ENCODE measurements around the gene MDFI.

MDFI gene

DNA sequence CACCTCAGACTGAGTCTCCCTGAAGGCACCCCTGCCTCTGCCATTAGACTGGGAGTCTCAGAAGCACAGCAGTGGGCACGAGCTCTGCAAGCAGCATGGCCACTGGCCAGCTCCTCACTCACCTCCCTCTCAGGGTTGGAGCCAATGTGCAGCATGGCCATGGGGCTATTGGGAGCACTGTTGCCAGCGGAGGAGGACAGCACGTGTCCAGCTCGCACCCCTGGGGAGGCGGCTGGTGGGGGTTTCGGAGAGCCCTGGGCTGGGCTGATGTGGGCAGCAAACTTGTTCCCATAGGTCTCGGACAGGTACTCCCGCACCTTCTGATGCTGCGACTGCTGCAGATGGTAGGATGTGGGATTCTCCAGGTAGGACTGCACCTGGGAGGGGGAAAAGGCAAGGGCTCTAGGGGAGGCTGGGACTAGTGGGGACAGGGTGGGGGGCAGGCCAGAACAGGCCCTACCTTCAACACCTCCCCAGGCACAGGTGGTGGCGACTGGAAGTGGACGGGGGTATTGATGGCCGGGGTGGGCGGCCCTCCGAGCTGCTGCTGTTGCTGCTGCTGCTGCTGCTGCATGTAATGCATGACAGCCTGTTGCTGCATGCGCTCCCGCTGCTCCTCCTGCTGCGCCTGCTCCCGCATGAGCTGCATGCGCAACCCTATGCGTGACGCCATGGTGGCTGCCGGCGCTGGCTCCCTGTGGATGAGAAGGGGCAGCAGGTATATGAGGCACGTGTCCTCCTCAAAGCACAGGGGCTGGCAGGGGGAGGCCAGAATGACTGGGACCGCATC lies 52.5 kb downstream of the MDFI start:
- no peak for DNase-seq

DNA sequence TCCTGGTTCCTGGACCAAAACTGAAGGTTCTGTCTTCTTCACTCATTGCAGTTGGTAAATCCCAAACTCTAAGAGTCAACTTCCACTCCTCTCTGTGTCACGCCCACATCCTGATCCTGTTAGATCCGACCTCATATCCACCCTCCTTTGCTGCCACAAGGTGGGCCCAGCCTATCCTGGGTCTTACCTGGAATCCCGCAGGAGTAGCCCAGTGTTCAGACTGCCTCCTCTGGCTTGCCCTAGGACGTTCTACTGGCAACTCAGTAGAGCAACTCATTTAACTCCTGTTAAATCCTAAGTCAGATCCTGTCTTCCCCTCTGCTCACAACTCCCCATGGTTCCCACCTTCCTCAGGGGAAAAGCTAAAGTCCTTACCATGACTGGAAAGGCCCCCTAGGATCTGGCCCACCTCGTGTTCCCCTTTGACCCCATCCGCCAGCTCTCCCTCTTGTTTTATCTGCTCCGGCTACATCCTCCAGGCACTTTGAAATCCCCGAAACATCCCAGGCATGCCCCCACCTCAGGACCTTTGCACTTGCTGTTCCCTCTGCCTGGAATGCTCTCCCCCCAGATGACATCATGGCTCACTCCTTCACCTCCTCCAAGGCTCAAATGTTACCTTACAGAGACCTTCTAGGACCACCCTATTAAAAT lies 53.3 kb downstream of the MDFI start:
- DNase-seq = no peak

DNA sequence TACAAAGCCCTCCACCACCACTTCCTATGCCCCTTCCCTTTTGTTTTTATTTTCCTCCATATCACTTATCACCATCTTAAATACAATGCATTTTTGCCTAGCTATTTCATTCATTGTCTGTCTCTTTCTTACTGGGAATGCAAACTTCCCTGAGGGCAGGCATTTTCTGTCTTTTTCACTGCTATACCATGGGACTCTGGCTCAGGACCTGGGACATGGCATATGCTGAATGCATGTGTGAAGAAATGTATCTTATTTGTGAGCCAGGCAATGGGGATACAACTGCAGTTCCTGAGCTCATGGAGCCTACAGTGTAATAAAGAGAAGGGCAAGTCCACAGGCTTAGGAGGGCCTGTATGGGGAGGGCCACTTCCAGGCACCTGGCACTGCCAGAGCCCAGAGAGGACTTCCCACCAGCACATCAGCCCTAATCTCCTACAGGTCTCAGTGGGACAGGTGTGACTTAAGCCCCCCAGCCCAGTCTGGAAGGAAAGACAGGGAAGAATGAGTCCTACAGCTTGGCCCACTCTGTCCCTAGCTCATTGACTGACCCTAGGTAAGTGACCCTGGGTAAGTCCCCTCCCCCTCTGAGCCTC lies 53.9 kb downstream of the MDFI start:
- DNase-seq = no peak

DNA sequence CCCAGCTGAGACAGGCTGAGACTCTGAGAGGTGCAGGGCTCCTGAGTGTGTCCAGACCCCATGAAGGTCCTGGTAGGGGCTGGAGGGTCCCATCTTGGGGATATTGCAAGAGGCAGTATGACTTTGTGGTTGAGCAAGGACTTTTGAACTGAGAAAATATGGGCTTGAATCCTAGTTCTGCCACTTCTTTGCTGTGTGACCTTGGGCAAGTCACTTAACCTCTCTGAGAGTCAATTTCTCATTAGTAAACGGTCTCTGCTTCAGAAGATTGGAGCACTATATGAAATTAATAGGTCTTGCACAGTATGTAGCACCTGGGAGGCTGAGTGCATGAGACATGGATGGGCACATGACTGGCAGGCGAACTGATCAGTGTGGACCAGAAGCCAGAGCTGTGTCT lies 54.5 kb downstream of the MDFI start:
- no peak for DNase-seq

DNA sequence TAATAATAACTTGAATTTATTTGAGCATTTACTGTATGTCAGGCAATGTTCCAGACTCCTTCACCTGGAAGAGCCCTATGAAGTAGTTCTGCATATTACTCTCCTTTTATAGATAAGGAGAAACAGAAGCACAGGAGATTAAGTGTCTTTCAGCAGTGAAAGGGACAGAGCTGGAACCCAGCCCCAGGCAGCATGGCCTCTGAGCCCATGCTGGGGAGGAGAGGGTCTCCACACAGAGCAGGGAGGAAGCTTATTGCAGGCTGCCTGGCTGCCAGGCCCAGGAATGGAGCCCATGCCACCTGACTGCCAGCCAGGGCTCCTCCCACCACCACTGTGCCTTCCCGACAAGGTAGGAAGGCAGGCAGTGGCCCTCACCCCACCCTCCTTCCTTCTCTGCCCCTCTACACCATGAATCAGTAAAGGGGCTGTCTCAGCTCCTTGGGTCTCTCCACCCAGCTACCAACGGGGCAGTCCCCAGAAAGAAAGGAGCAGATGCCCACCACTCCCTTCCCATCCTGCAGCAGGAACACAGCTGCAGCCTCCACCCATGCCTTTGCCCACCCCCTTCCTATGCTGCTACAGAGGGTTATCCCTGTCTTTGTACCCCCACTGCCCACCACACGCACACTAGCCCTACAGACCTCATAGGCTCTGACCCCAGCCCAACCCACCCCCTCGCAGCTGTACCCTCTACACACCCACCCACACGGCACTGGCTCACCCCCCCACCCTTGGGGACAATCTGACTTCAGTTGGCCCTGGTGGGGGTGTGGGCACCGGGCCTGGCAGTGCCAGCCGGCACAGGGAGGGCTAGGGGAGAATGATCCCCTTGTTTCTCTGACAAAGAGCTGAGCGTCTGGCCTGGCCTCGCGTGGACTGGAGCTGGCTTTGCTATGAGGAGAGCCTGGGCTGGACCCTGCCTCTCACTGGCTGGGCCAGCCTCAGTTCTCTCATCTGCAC lies 55.3 kb downstream of the MDFI start:
- DNase-seq = no peak

DNA sequence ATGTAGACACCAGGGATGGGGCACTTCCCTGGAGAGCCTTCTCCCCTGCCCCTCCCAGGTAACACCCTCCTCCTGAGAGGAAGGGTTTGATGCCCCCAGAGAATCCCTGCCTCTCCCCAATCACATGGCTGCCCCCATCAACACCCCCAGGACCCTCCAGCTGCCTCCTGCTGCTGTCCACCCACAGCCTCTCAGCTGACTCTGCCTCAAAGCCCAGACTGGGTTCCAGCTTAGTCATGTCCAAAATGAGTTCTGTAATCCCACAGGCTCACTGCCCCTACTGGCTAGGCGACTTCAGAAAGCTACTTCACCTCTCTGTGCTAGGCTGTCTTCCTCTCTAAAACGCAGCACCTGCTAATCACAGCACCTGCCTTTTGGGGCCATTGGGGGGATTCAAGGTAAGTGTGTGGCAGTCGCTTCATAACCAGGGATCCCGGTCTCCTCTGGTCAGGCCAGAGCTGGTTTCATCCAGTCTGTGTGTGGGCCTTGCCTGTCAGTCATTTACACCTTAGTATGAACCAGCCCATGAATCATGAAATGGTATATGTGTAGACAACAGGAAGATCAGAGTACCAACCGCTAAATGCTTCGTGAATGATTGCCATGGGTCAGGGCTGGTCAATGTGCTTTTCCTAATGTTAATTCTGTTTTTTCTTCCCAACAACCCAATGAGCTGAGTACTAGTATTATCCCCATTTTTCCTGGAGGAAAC lies 56.7 kb downstream of the MDFI start:
- DNase-seq = no peak

DNA sequence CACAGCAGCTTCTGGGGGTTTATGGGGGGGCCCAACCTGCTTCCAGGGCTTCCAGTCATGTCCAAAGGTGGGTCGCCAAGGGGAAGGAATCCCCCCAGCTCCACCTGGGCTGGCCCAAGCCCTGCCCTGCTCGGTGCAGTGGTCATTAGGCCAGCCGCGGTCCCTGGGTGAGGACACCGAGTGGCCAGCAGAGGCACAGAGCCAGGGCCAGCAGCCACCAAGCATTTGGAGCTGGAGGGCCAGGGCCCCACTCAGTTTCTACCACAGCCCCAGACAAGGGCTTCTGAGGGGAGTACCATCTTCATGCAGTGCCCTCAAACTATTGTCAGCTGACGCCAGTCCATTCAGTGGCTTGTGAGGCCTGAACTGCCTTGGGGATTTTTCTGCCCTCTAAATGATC lies 57.6 kb downstream of the MDFI start:
- no peak for DNase-seq

DNA sequence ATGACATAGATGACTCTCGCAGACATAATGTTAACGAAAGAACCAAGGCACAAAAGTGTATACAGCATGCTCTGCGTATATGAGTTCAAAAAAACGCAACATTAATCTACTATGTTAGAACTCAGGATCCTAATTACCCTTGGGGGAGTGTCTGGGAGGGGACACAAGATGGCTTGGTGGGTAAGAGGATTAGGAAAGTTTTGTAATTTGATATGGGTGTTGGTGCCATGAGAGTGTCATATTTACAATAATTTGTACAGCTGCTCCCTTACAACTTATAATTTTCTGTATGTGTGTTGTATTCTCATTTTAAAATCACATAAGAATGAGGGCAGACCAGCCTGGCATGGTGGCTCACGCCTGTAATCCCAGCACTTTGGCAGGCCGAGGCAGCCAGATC lies 58.5 kb downstream of the MDFI start:
- no peak for DNase-seq

DNA sequence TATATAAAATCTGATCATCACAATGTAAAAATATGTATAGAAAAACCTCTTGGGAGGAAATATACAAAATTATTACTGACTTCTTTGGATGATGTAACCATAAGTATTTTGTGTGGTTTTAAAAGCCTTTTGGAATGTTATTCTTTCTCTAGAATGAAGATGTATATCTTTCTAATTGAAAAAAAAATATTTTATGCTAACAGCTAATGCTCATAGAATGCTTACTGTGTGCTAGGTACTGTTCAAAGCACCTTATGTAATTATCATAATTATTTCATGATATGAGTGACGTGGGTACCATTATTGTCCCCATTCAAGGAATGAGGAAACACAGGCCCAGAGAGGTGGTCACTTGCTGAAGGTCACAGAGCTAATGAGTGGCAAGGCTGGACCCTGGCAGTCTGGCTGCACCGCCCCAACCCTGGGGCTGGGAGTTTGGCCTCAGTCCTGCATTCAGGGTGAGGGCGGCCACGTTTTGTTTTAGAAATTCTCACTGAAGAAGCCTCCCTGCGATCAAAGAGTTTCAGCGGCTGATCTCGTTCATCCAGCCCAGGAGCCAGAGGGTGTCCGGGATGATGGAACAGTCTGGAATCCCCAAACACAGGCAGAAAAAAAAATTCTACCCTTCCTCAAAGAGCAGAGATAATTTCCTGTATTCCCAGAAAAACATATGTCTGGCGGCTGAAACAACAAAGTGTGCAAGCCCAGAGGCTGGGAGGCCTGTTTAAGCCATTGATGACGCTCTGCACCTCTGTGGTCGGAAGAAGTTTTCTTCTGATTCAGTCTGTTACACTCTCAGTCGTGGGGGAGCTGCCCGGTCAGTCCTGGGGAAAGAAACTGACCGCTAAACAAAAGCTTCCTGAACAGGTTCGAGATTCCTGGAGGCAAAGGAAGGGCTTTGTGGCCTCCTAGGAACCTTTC lies 59.9 kb downstream of the MDFI start:
- no peak for DNase-seq

DNA sequence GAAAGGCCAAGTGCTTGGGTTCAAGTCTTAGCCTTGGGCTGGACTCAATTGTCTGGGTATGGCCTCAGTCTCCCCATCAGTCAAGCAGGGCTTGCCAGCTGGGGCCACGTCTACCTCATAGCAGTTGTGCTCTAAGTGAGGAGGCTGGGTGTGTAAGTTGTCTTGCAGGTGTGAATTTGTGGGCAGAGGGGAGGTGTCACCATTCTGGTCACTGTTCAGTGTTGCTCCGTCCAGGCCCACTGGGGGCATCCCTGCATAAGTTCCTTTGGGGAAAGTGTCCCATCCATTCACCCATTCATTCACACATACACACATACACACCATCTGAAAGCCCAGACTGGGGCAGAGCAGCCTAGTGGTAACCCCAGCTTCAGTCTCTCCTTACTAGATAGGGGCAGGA lies 60.8 kb downstream of the MDFI start:
- DNase-seq = no peak

DNA sequence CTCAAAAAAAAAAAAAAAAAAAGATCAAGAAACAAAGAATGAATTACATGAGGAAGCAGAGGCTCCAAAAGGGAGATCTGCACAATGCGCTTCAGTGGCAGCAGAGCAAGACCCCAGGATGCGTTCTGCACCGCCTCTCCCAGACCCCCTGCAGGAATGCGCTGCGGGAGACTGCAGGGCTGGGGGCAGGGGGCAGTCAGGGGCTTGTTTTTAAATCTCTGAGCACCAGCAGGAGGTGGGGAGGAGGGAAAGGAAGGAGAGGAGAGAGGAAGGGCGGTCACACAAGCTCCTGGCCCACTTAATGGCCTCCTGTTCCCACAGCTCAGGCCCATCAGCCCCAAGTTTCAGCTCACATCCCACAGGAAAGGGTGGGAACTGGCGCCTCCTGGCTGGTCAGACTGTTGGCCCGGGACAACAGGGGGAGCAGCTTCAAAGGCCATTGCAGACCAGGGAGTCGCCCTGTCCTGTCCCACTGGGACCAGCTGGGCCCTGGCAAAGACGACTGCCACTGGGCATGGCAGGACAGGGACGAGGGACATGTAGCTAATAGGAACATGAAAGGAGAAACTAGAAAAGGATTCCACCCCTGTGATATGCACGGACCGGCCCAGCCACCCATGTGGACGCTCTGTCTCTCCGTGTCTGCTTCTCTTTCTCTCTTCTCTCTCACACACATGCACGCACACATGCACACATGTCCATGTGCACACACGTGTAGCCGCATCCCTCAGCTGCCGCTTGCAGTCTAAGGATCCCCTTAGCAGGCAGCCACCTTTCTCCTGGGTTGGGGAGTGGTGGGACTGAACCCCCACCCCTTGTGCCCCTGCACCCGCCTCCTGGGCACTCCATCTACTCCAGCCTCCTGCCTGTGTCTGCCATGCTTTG lies 62.4 kb downstream of the MDFI start:
- DNase-seq = no peak

DNA sequence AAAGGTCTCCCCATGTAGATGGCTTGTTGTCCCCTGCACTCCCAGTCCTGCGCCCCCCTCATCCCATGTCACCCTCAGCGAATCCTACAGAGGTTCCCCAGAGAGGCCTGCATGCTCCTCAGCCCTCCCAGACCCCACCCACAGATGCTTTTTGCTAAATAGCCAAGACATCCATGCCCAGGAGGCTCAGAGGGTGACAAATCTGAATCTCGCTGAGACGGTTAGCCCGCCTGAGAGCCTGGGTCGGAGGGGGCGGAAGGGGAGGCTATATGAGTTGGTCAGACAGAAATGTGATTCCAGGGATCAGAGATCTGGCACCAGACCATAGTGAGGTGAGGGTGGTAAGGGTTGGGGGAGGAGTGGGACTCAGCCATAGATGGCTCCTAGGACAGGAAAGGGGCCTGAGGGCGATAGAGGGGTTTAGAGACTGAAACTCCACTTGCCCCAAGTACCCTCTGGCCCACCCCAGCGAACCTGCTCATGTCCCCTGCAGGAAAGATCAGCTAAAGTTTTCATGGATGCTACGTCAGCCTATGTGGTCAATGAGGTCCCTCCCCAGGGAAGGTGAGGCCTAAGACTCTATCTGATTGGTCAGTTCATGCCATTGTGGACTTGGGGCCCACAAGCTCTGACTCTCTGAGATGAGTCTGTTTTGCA lies 63.9 kb downstream of the MDFI start:
- DNase-seq = no peak

DNA sequence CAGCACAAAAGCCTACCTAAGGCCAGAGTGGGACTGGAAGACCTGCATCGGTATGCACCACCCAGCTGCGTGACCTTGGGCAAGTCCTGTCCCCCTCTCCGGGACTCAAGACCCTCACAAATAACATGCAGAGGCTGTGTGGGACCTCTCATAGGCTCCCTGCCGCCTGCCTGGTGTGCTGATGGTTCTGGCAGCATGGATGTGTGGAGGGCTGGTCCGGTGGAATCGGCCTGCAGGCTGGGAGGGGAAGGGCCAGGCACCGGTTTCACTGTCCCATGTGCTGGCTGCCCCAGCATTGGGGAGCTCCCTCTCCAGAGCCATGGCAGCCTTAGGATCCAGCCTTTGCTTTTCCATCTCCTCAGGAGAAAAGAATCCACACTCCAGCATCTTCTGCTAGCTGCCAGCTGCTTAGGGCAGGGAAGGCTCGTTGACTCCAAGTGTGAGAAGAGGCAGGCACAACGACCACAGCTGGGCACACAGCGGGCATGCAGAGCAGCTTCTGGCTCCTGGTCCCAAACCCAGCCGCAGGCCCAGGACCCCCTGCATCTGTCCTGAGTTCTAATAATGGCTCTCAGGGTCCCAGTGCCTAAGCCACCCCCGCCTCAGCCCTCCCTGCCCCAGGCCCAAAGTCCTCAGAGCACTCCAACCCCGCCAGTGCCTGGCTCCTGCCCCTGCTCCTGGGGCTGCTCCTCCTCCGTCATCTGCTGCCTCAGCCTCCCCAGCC lies 64.7 kb downstream of the MDFI start:
- no peak for DNase-seq

All from NCI-H1417 treated with DMSO at 0.1 percent for 48 hours (cell line).